ENCODE measurements around the gene ARHGEF9. TPM values are rescaled to one million over a fixed set of nuclear protein-coding genes. Genes with fewer than 3 reads are reported as not detected.
"Not testable (repeated sequence)": the region's sequence is repeated elsewhere in the genome, so short reads cannot be mapped to it uniquely, and the experiment has no call there.

Gene ARHGEF9
- total RNA-seq, 2 donors from 2014 or later: 68.9 to 94.0 TPM

DNA sequence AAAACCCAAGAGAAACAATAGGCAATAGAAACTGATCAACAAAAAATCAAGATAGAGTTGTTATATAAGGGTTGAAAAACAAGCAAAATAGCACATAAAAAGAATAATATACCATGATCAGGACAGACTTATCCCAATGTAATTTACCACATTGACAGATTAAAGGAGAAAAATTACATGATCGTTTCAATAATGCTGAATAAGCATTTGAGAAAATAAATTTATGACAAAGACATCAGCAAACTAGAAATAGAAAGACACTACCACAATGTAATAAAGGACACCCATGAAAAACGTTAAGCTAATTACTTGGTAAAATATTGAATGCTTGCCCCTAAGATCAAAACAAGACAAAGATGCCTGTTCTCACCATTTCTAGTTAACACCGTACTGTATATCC lies 105.6 kb downstream of the ARHGEF9 start:
- intact Hi-C loops (cut with DNase I): no loop called here
- no peak for DNase-seq (ENCODE audit: low spot score)

DNA sequence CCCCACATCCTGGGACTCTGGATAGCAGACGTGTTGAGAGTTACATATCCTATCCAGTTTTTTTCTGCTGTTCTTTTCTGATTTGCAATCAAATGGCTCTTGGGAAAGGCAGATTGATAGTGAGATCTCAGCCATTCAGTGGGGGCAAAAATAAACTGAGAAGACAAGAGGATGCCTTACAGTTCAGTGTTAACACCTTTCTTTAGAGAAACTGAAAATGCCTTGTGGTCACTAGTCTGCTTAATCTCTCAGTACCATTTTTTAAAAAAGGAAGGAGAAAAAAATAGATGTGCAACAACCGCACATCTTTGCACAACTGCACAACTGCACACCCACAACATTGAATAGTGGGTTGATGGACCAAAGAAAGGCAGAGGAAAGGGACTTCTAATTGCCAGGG lies 109.3 kb downstream of the ARHGEF9 start:
- DNase-seq (ENCODE audit: low spot score): no peak
- intact Hi-C loops (cut with DNase I): no loop called here

DNA sequence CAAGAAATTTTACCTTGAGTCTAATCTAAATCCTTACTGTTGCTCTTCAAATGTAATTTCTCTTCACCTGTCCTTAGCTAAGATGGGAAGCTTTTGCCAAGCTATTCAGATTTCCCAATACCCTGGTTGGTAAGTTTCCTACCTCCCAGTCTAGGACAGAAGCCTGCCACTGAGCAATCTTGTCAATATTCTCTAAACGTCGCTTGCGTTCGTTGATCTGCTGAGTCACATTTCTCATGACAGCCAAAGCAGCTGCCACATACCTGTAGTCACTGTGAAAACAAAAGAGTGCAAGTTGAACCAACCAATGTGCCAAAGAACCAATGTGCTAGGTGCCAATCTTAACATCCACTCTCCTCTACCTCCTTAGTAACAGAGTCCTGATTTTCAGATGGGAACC lies 111.1 kb downstream of the ARHGEF9 start:
- no peak for DNase-seq (ENCODE audit: low spot score)
- intact Hi-C loops (cut with DNase I): no loop called here

DNA sequence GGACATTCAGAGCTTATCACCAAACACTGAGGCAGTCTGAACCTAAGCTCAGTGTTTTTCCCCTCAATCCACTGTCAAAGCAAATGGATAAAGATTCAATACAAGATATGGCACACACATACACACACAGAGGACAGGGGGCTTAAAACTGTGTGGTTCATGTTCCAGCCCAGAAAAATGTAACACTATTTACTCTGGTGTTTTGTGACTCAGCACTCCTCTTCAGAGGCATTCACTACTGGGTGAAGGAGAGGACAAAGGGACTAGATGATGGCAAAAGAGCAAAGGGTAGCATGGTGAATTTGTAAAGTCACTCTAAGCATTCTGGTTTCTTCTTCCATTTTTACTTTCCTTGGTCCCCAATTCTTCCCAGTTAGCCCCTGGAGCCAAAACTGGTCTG lies 120.3 kb downstream of the ARHGEF9 start:
- intact Hi-C loops (cut with DNase I): no loop called here
- DNase-seq (ENCODE audit: low spot score): no peak

DNA sequence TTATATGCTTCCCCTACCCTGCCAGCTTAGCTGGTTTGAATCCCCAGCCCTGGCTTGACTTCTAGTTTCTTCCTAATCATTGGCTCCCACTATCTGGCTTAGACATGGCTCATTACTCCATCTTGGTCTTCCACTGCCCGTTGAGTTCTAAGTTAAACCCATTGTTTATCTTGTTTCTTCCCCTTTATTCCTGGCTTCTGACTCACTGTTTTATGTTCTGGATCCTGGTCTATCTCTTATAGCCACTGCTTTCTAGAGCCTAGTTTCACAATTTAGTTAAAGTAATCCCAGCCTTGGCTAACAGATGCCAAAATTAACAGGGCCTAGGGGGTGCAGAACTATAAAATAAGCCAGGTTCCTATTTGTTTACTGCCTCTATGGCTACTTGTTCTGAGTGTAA lies 120.9 kb downstream of the ARHGEF9 start:
- DNase-seq (ENCODE audit: low spot score): no peak

DNA sequence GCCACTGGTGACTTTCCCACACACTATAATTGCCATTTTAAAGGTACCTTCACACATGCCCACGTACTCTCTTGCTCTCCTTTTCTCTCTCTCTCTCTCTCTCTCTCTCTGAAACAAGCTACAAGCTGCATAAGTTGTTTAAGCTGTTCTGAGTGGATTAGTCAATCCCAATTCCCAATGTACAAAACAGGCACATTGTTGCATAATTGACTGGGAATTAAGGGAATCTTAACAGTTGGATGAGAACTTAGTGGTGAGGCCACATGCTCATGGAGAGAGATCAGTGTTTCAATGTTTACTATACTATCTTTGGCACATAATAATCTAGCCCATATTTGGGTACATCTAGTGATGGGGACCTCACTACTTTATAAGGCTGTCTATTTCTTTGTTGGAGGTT lies 123.3 kb downstream of the ARHGEF9 start:
- DNase-seq (ENCODE audit: low spot score): no peak
- intact Hi-C loops (cut with DNase I): no loop called here

More for the DNA sequence above, 120.9 kb downstream of the ARHGEF9 start:
- intact Hi-C loops (cut with DNase I): no loop called here

DNA sequence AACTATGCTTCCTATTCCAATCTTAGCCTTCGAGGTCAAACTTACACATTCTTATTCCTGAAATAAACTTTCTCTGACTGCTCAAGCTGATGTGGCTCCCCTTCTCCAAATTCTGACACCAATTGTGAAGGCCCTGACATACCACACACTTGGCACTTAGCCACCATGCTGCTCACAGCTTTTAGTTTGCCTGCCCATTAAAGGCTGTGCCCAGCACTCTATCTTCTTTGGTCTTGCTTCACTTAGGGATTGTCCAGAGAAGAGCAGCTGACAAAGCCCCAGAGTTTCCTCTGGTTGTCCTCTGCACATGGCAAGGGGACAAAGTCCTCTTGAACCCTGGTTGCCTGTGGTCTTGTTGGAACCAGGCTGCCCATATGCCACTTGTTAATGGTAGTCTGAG lies 126.1 kb downstream of the ARHGEF9 start:
- no peak for DNase-seq (ENCODE audit: low spot score)

DNA sequence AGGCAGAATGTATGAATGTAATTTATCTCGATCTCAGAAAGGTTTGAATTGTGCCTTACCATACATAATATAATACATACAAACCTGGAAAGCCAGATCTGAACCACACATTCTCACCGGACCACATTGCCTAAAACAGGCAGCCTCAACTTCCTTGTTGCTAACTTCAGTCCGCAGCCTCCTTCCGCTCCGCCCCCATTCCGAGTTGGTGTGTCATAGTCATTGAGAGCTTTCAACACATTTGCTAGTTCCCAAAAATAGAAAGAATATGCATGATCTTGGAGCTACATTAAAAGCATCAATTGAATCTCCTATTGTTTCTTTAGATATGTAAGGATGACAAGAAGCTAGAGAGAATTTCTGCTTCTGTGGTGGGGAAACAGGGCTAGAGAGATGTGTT lies 127.2 kb downstream of the ARHGEF9 start:
- peak; percentile 83 for DNase-seq (ENCODE audit: low spot score)
- intact Hi-C loops (cut with DNase I): no loop called here

More for the DNA sequence above, 126.1 kb downstream of the ARHGEF9 start:
- intact Hi-C loops (cut with DNase I): no loop called here

DNA sequence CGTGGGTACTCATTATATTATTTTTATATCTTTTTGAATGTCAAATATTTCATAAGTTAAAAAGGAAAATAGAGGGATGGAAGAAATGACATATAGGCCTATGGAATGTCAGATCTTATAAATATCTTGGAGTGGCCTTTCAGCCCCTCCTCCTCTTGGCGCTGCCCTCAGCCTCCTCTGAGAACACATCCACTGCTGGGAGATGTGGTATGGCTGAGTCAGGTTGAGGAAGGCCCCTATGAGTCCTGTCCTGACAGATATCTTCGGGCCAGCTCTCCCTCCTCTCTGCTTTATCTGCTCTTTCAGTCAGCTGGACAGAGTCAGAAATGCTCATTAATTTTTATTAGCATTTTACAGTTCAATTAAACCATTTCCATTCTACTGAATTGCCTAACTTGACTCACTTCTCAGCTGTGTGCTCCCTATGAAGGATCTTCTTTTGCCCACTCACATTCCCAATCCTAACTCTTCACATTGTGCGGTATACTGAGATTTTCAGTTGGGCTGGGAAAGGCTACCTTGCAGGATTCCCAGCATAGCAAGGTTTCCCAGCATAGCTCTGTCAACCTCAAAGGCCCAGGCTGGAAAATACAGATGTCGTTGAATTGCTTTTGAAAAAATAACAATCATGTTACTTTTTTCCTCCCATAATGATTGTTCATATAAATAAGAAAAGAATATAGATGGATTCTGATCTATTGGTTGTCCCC lies 128.0 kb downstream of the ARHGEF9 start:
- intact Hi-C loops (cut with DNase I): no loop called here
- peak; percentile 55 for DNase-seq (ENCODE audit: low spot score)

DNA sequence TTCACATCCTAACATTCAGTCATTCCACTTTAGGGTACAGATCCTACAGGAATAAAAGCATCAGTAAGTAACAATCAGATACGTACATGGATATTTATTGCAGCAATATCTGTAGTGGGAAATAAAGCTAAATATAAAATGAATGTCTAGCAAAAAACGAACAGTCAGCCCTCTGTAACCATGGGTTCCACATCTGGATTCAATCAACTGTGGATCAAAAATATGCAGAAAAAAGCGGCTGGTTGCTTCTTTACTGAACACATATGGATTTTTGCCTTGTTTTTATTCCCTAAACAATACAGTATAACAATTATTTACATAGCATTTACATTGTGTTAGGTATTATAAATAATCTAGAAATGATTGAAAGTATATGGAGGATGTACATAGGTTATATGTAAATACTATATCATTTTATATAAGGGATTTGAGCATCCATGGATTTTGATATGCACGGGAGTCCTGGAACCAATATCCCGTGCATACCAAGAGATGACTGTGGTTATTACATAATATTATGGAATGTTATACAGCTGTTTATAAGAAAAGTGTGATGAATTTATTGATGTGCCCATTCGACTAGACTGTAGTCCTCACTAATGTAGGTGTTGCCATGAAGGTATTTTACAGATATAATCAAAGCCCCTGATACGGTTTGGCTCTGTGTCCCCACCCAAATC lies 132.8 kb downstream of the ARHGEF9 start:
- intact Hi-C loops (cut with DNase I): no loop called here
- no peak for DNase-seq (ENCODE audit: low spot score)

DNA sequence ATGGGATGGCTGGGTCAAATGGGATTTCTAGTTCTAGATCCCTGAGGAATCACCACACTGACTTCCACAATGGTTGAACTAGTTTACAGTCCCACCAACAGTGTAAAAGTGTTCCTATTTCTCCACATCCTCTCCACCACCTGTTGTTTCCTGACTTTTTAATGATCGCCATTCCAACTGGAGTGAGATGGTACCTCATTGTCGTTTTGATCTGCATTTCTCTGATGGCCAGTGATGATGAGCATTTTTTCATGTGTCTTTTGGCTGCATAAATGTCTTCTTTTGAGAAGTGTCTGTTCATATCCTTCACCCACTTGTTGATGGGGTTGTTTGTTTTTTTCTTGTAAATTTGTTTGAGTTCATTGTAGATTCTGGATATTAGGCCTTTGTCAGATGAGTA lies 139.3 kb downstream of the ARHGEF9 start:
- DNase-seq (ENCODE audit: low spot score); intact Hi-C loops (cut with DNase I): not testable (repeated sequence)

DNA sequence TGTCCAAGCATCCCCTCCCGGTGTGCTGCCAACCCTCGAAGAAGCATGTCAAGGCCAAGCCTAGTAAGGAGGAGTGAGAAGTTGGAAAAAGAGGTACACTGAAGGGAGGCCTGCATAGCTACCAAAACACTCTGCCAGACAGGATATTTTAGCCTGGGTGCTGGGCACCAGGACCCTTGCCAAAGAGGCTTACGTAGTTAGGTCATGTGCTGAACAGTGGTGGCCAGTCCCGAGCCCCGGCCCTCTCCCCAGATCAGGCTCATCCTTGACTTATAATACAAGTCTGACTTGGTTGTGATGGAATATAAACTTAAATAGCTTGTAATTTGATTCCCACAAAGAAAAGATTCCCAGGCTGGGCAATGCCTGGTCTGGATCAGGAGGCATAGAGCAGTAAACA lies 149.3 kb downstream of the ARHGEF9 start:
- DNase-seq (ENCODE audit: low spot score): no peak
- intact Hi-C loops (cut with DNase I): no loop called here

DNA sequence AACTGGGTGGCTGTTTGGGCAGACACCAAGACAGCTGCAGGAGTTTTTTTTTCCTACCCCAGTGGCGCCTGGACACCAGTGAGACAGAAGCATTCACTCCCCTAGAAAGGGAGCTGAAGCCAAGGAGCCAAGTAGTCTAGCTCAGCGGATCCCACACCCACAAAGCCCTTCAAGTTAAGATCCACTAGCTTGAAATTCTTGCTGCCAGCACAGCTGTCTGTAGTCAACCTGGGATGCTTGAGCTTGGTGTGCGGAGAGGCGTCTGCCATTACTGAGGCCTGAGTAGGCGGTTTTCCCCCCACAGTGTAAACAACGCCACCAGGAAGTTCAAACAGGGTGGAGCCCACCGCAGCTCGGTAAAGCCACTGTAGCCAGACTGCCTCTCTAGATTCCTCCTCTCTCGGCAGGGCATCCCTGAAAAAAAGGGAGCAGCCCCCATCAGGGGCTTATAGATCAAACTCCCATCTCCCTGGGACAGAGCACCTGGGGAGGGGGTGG lies 171.4 kb downstream of the ARHGEF9 start:
- intact Hi-C loops (cut with DNase I): no loop called here
- DNase-seq (ENCODE audit: low spot score): no peak

DNA sequence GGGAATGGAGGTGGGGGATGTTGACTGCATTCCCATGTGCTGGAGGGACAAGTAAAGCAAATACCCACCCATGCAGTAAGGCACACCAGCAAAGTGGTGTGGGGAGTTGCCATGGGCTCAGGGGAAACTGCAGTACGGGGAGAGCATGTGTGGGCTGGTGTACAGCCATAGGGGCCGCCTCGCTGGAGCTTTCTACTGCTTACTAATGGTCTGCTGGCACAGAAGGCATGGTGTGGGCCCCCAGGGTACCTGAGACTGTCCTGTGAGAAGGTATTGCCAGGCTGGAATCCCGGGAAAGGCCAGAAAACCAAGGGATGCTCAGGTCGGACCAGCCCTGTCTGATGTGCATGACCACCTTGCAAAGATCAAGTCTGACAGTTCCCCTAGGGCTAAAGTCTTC lies 199.1 kb downstream of the ARHGEF9 start:
- intact Hi-C loops (cut with DNase I): no loop called here
- peak; percentile 52 for DNase-seq (ENCODE audit: low spot score)

Small RNA genes lying within 50 kb of the gene (microRNA-seq; reads per million reads assigned to microRNA genes)
- 3.5 to 11.7 reads per million in 2 donors for gene MIR1468 (ENCODE audit: borderline microRNAs expressed in 2 of 2)
